Neutrophil (primary cell): Measurements from ENCODE around the gene PRKG1.

Experiments
- H3K27ac ChIP-seq: fragments of 200-600 bp; sonication (generic); 2 replicates; pipeline ENCODE4 v1.5.1; 2016; ENCODE audit warnings: mild to moderate bottlenecking, moderate library complexity
- H3K27me3 ChIP-seq: fragments of 200-600 bp; sonication (generic); 2 replicates; pipeline ENCODE4 v1.6.0; 2016; ENCODE audit warnings: mild to moderate bottlenecking
- H3K36me3 ChIP-seq: fragments of 200-600 bp; sonication (generic); 2 replicates; pipeline ENCODE4 v1.5.1; 2017
- H3K4me1 ChIP-seq, 2 experiments: fragments of 200-600 bp in 1 of 2; sonication (generic) in 1 of 2; 1 replicate in 1 of 2; 2 replicates in 1 of 2; pipeline versions ENCODE4 v1.5.1 to v1.6.1; 2013 to 2016; ENCODE audit warnings: low read depth in 1 of 2, low read length in 1 of 2, mild to moderate bottlenecking in 1 of 2, moderate library complexity in 1 of 2; ENCODE audit not compliant: control insufficient read depth in 1 of 2, insufficient read depth in 1 of 2
- H3K4me3 ChIP-seq, 2 experiments: fragments of 200-600 bp in 1 of 2; sonication (generic) in 1 of 2; 1 replicate in 1 of 2; 2 replicates in 1 of 2; pipeline ENCODE4 v1.5.1; 2013 to 2016; ENCODE audit warnings: low read depth in 1 of 2, low read length in 1 of 2, mild to moderate bottlenecking in 1 of 2, moderate library complexity in 1 of 2
- H3K9me3 ChIP-seq: fragments of 200-600 bp; sonication (generic); 2 replicates; pipeline ENCODE4 v1.5.1; 2016
- TF ChIP-seq, protein P1 (sequence below): fragments of 200-600 bp; sonication (generic); IDR thresholded peaks from 2 replicates; pipeline ENCODE4 v1.5.1; 2016; ENCODE audit warnings: antibody characterized with exemption

PRKG1 gene

DNA sequence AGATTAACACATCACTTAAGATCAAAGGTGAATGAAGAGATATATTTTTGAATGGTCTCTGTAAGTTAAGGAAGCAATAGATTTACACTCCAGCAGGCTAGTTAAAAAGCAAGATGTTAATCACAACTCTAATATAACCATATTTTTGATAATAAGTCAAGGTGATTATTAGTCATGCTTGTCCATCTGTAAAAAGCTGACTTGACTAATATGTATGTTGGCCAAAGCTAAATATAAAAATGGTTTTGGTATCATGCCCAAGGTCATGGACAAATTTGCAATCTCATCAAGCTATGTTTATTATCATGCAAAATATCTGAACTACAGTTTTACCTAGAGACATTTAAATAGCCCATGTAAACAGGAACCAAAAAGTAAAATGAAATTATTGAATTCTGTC is 727.7 kb downstream of the PRKG1 start:
- Histone ChIP-seq H3K4me3 (no peak overlapping the region), H3K9me3 (no peaks in the 10 kb centered on the region), H3K4me1 (no peaks in the 10 kb centered on the region), H3K36me3 (no peaks in the 10 kb centered on the region), H3K27ac (no peak overlapping the region), H3K27me3 (no peaks in the 10 kb centered on the region)
- TF ChIP-seq, protein P1, sequence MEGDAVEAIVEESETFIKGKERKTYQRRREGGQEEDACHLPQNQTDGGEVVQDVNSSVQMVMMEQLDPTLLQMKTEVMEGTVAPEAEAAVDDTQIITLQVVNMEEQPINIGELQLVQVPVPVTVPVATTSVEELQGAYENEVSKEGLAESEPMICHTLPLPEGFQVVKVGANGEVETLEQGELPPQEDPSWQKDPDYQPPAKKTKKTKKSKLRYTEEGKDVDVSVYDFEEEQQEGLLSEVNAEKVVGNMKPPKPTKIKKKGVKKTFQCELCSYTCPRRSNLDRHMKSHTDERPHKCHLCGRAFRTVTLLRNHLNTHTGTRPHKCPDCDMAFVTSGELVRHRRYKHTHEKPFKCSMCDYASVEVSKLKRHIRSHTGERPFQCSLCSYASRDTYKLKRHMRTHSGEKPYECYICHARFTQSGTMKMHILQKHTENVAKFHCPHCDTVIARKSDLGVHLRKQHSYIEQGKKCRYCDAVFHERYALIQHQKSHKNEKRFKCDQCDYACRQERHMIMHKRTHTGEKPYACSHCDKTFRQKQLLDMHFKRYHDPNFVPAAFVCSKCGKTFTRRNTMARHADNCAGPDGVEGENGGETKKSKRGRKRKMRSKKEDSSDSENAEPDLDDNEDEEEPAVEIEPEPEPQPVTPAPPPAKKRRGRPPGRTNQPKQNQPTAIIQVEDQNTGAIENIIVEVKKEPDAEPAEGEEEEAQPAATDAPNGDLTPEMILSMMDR, result no peak

DNA sequence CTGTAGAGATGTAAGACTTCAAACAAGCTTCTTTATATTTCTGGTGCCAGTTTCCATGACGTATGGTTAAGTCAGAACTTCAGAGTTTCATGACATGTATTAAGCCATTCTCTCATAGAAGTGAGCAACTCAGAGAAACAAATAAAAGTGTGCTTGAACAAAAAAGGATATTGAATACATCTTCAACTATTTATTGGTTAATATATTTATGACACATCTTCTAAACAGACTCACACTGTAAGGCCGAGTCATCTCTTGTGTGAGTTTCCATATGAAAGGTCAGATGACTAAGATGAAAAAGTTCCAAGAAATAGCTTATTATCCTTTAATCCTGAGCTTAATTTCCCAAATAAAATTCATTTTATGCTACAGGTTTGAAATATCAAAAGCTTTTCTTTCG is 730.6 kb downstream of the PRKG1 start:
- H3K9me3 ChIP-seq, result no peaks in the 10 kb centered on the region

DNA sequence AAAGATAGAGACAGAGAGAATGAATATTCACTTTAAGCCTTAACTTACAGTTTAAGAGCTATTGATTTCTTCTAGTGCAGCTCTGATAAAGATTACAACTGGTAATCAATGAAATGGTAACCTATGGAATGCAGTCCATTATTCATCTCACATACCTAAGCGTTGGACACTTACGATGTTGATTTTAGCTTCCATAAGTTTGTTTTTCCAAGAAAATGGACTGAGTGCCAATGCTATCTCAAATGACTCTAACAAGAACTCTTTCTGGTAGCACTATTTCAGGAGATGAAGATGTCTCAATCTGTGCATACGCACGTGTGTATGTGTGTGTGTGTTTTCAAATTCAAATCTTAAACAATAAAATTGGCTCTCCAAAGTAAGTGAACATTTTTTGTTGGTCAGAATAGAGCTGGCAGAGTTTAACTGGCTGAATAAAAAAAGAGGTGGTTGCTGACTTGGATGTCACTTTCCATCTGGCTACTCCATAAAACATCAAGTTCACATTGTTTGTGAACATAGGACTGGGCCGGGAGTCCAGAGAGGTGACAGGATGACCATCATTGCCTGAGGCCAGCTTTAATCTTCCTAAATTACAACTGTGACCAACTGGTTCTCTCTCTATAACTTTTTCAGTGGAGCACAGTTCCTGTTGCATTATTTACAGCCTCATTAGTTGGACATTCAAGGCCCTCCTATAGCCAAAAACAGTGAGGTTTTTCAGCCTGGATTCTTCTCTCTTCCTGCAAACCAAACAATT is 732.0 kb downstream of the PRKG1 start:
- H3K27me3 ChIP-seq, result no peaks in the 10 kb centered on the region
- TF ChIP-seq, protein P1, result no peak
- no peak overlapping the region for H3K4me3 ChIP-seq
- H3K27ac ChIP-seq, result no peak overlapping the region
- no peaks in the 10 kb centered on the region for H3K36me3 ChIP-seq
- no peaks in the 10 kb centered on the region for H3K9me3 ChIP-seq
- no peaks in the 10 kb centered on the region for H3K4me1 ChIP-seq

More for the DNA sequence above, 730.6 kb downstream of the PRKG1 start:
- Histone ChIP-seq H3K27ac (no peak overlapping the region), H3K4me3 (no peak overlapping the region), H3K4me1 (no peaks in the 10 kb centered on the region), H3K27me3 (no peaks in the 10 kb centered on the region), H3K36me3 (no peaks in the 10 kb centered on the region)
- TF ChIP-seq, protein P1, result no peak

- Histone ChIP-seq H3K36me3 (no peaks in the 10 kb centered on the region), H3K9me3 (no peaks in the 10 kb centered on the region), H3K4me1 (no peaks in the 10 kb centered on the region), H3K27me3 (no peaks in the 10 kb centered on the region), H3K27ac (no peak overlapping the region), H3K4me3 (no peak overlapping the region)
- TF ChIP-seq, protein P1, result no peak
Measured at GRCh38 chr10:51808187-51808586, 733.9 kb downstream of the PRKG1 start.

- Histone ChIP-seq H3K9me3 (no peaks in the 10 kb centered on the region), H3K36me3 (no peaks in the 10 kb centered on the region), H3K27me3 (no peaks in the 10 kb centered on the region), H3K27ac (no peak overlapping the region), H3K4me3 (no peak overlapping the region), H3K4me1 (no peaks in the 10 kb centered on the region)
- TF ChIP-seq, protein P1, result no peak
Measured at GRCh38 chr10:51815723-51816122, 741.4 kb downstream of the PRKG1 start.
